Measurements from ENCODE around the gene HERC6. TPM values are rescaled to one million over a fixed set of nuclear protein-coding genes. Genes with fewer than 3 reads are reported as not detected.
"Not testable (repeated sequence)": the region's sequence is repeated elsewhere in the genome, so short reads cannot be mapped to it uniquely, and the experiment has no call there.

HERC6 gene
- total and polyA plus RNA-seq, 5 donors from 2014 or later: 21.2 to 37.6 (median 22.4) TPM

DNA sequence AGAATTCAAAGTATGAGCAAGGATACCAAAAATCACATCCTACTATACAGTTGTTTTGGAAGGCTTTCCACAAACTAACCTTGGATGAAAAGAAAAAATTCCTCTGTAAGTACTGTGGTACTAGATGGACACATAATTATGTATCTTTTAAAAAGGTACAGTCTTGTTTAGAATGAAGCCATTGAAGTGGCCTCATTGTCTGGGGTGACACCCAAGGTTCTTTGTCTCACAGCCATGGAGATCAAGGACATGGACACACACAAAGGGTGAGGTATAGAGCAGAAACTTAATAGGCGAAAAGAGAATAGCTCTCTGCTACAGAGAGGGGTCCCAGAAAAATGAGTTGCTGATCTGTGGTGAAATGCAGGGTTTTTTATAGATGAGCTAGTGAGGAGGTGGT lies 61.5 kb downstream of the HERC6 start:
- Mint-ChIP-seq H3K4me3 (no peak overlapping the region), H3K27me3 (no peaks in the 10 kb centered on the region), H3K4me1 (peaks cover 0 to 7% (median 2%) of the 10 kb centered on the region in 4 donors), H3K36me3 (peaks cover 57% of the 10 kb centered on the region), H3K9me3 (no peaks in the 10 kb centered on the region), H3K27ac (peak overlapping the region in 1 of 3 donors; percentile 63)
- ATAC-seq (ENCODE audit: low read depth in 2 of 2) (no peak), DNase-seq (no peak)
- Histone ChIP-seq H3K4me1 (ENCODE audit: control insufficient read depth, insufficient read depth, low read length, poor library complexity, severe bottlenecking) (no peaks in the 10 kb centered on the region), H3K9me3 (ENCODE audit: control insufficient read depth in 2 of 2, low read length in 2 of 2) (no peaks in the 10 kb centered on the region), H3K4me3 (ENCODE audit: low read depth, low read length) (no peak overlapping the region), H3K27ac (ENCODE audit: insufficient read depth, low read length, poor library complexity, severe bottlenecking) (no peak overlapping the region), H3K27me3 (ENCODE audit: control insufficient read depth, insufficient read depth, low read length) (no peaks in the 10 kb centered on the region), H3K36me3 (ENCODE audit: control insufficient read depth, insufficient read depth, low read length) (peaks cover 58% of the 10 kb centered on the region)

DNA sequence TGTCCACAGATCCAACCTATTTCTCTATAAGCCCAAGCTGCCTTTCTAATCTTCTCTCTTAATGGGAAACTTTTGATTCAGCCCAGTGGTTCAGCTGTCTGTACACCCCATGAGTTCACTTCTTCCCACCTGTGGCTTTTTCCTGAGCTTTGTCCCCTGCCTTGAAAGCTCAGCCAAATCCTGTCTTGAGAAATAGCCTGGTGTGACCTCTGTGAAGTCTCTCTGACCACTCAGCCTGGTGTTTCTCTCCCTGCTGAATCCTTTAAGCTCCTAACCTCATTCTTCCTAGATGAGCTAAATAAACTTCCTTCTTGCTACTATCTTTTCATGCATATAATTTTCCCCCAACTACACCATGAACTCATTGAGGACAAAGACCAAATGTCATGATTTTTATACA lies 63.0 kb downstream of the HERC6 start:
- Histone ChIP-seq H3K36me3 (ENCODE audit: control insufficient read depth, insufficient read depth, low read length) (peaks cover 51% of the 10 kb centered on the region), H3K27me3 (ENCODE audit: control insufficient read depth, insufficient read depth, low read length) (no peaks in the 10 kb centered on the region), H3K9me3 (ENCODE audit: control insufficient read depth in 2 of 2, low read length in 2 of 2) (no peaks in the 10 kb centered on the region), H3K4me1 (ENCODE audit: control insufficient read depth, insufficient read depth, low read length, poor library complexity, severe bottlenecking) (no peaks in the 10 kb centered on the region), H3K27ac (ENCODE audit: insufficient read depth, low read length, poor library complexity, severe bottlenecking) (no peak overlapping the region), H3K4me3 (ENCODE audit: low read depth, low read length) (no peak overlapping the region)
- H3K27ac Mint-ChIP-seq: peak overlapping the region in 2 of 3 donors; percentile 42 to 71
- H3K4me3 Mint-ChIP-seq: no peak overlapping the region
- peaks cover 0 to 7% (median 2%) of the 10 kb centered on the region in 4 donors for H3K4me1 Mint-ChIP-seq
- H3K36me3 Mint-ChIP-seq: peaks cover 46% of the 10 kb centered on the region
- ATAC-seq (ENCODE audit: low read depth in 2 of 2) (no peak), DNase-seq (no peak)
- no peaks in the 10 kb centered on the region for H3K9me3 Mint-ChIP-seq
- no peaks in the 10 kb centered on the region for H3K27me3 Mint-ChIP-seq

DNA sequence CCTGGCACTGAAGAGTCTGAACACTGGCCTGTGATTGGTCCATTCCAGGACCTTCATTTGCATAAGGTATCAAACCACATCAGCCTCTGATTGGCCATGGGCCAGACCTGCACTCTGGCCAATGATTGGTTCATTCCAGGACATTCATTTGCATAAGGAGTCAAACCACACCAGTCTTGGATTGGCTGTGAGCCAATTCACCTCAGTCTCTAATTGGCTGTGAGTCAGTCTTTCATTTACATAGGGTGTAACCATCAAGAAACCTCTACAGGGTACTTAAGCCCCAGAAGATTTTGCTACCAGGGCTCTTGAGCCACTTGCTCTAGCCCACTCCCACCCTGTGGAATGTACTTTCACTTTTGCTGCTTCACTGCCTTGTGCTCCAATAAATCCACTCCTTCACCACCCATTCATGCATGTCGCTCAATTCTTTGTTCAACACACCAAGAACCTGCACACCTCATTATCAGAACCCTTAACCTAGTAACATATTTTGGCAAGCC lies 64.1 kb downstream of the HERC6 start:
- Mint-ChIP-seq H3K4me1 (peaks cover 0 to 7% (median 2%) of the 10 kb centered on the region in 4 donors), H3K36me3 (peaks cover 42% of the 10 kb centered on the region), H3K27me3 (no peaks in the 10 kb centered on the region), H3K27ac (peak overlapping the region in 2 of 3 donors; percentile 18 to 95), H3K9me3 (no peaks in the 10 kb centered on the region), H3K4me3 (no peak overlapping the region)
- no peak for DNase-seq
- no peaks in the 10 kb centered on the region for H3K4me1 ChIP-seq (ENCODE audit: control insufficient read depth, insufficient read depth, low read length, poor library complexity, severe bottlenecking)
- H3K36me3 ChIP-seq (ENCODE audit: control insufficient read depth, insufficient read depth, low read length): peaks cover 44% of the 10 kb centered on the region
- H3K4me3 ChIP-seq (ENCODE audit: low read depth, low read length): no peak overlapping the region
- ATAC-seq (ENCODE audit: low read depth in 2 of 2): no peak
- H3K27ac ChIP-seq (ENCODE audit: insufficient read depth, low read length, poor library complexity, severe bottlenecking): no peak overlapping the region
- H3K9me3 ChIP-seq (ENCODE audit: control insufficient read depth in 2 of 2, low read length in 2 of 2): no peaks in the 10 kb centered on the region
- H3K27me3 ChIP-seq (ENCODE audit: control insufficient read depth, insufficient read depth, low read length): no peaks in the 10 kb centered on the region

DNA sequence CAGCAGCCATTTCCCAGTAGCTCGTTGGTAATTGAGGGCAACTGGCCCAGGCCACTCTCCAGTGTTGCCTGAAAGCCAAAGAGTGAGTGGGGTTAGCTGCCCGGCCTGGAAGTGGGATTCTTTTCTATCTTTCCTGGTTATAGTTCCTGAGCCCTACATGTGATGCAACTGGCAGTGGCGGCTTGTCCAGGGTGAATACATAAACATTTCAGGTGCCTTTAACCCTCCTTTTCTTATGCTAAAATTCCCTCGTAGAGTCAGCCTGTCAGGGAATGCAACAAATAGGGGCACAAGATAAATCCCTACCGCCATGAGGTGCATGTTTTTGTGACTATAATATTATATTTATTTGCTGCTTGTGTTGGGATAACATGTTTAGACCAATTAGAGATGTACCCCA lies 64.8 kb downstream of the HERC6 start:
- Mint-ChIP-seq H3K4me1 (peaks cover 0 to 7% (median 3%) of the 10 kb centered on the region in 4 donors), H3K4me3 (no peak overlapping the region), H3K36me3 (peaks cover 42% of the 10 kb centered on the region), H3K27me3 (no peaks in the 10 kb centered on the region), H3K9me3 (no peaks in the 10 kb centered on the region), H3K27ac (no peak overlapping the region)
- H3K9me3 ChIP-seq (ENCODE audit: control insufficient read depth in 2 of 2, low read length in 2 of 2): no peaks in the 10 kb centered on the region
- H3K27ac ChIP-seq (ENCODE audit: insufficient read depth, low read length, poor library complexity, severe bottlenecking): no peak overlapping the region
- no peak overlapping the region for H3K4me3 ChIP-seq (ENCODE audit: low read depth, low read length)
- ATAC-seq (ENCODE audit: low read depth in 2 of 2): no peak
- no peaks in the 10 kb centered on the region for H3K4me1 ChIP-seq (ENCODE audit: control insufficient read depth, insufficient read depth, low read length, poor library complexity, severe bottlenecking)
- peaks cover 38% of the 10 kb centered on the region for H3K36me3 ChIP-seq (ENCODE audit: control insufficient read depth, insufficient read depth, low read length)
- H3K27me3 ChIP-seq (ENCODE audit: control insufficient read depth, insufficient read depth, low read length): no peaks in the 10 kb centered on the region
- no peak for DNase-seq

DNA sequence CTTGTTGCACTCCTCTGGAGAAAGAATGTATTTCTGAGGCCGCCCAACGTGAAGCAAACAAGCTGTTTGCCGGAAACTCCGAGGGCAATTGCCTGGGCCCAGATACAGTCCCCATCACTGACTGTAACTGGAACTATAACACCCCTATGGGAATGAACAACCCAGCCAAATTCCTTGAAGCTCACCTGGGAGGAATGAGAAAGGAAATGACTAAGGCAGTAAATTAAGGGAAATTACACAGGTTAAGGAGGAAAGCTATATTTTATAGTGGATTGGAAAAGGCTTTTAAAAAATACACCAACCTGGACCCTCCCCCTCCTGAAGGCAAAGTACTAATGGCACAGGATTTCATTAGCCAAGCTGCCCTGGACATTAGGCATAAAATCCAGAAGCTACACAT lies 66.6 kb downstream of the HERC6 start:
- Histone ChIP-seq H3K4me1 (ENCODE audit: control insufficient read depth, insufficient read depth, low read length, poor library complexity, severe bottlenecking) (no peaks in the 10 kb centered on the region), H3K4me3 (ENCODE audit: low read depth, low read length) (no peak overlapping the region), H3K36me3 (ENCODE audit: control insufficient read depth, insufficient read depth, low read length) (peaks cover 25% of the 10 kb centered on the region), H3K27ac (ENCODE audit: insufficient read depth, low read length, poor library complexity, severe bottlenecking) (no peak overlapping the region), H3K27me3 (ENCODE audit: control insufficient read depth, insufficient read depth, low read length) (no peaks in the 10 kb centered on the region), H3K9me3 (ENCODE audit: control insufficient read depth in 2 of 2, low read length in 2 of 2) (no peaks in the 10 kb centered on the region)
- H3K9me3 Mint-ChIP-seq: no peaks in the 10 kb centered on the region
- H3K4me1 Mint-ChIP-seq: peaks cover 0 to 10% (median 1%) of the 10 kb centered on the region in 4 donors
- DNase-seq (no peak), ATAC-seq (ENCODE audit: low read depth in 2 of 2) (no peak)
- no peak overlapping the region for H3K4me3 Mint-ChIP-seq
- H3K27ac Mint-ChIP-seq: peak overlapping the region in 1 of 3 donors; percentile 23
- no peaks in the 10 kb centered on the region for H3K27me3 Mint-ChIP-seq
- peaks cover 32% of the 10 kb centered on the region for H3K36me3 Mint-ChIP-seq

DNA sequence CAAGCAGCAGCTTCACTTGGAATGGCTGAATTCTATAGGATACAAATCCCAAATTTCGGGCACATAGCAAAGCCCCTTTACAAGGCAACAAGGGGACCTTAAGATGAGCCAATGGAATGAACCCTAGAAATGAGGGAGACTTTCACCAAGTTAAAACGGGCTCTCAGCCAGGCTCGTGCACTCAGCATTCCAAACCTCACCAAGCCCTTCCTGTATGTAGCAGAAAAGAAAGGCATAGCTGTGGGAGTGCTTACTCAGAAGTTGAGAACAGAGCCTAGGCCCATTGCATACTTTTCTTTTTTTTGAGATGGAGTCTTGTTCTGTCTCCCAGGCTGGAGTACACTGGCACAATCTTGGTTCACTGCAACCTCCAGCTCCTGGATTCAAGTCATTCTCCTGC lies 67.5 kb downstream of the HERC6 start:
- Mint-ChIP-seq H3K27ac (no peak overlapping the region), H3K27me3 (no peaks in the 10 kb centered on the region), H3K4me3 (no peak overlapping the region), H3K36me3 (peaks cover 29% of the 10 kb centered on the region), H3K4me1 (peaks cover 0 to 7% (median 1%) of the 10 kb centered on the region in 4 donors), H3K9me3 (no peaks in the 10 kb centered on the region)
- no peak for DNase-seq
- no peak overlapping the region for H3K4me3 ChIP-seq (ENCODE audit: low read depth, low read length)
- H3K36me3 ChIP-seq (ENCODE audit: control insufficient read depth, insufficient read depth, low read length): peaks cover 19% of the 10 kb centered on the region
- H3K27ac ChIP-seq (ENCODE audit: insufficient read depth, low read length, poor library complexity, severe bottlenecking): no peak overlapping the region
- no peak for ATAC-seq (ENCODE audit: low read depth in 2 of 2)
- H3K9me3 ChIP-seq (ENCODE audit: control insufficient read depth in 2 of 2, low read length in 2 of 2): no peaks in the 10 kb centered on the region
- H3K4me1 ChIP-seq (ENCODE audit: control insufficient read depth, insufficient read depth, low read length, poor library complexity, severe bottlenecking): no peaks in the 10 kb centered on the region
- H3K27me3 ChIP-seq (ENCODE audit: control insufficient read depth, insufficient read depth, low read length): no peaks in the 10 kb centered on the region

DNA sequence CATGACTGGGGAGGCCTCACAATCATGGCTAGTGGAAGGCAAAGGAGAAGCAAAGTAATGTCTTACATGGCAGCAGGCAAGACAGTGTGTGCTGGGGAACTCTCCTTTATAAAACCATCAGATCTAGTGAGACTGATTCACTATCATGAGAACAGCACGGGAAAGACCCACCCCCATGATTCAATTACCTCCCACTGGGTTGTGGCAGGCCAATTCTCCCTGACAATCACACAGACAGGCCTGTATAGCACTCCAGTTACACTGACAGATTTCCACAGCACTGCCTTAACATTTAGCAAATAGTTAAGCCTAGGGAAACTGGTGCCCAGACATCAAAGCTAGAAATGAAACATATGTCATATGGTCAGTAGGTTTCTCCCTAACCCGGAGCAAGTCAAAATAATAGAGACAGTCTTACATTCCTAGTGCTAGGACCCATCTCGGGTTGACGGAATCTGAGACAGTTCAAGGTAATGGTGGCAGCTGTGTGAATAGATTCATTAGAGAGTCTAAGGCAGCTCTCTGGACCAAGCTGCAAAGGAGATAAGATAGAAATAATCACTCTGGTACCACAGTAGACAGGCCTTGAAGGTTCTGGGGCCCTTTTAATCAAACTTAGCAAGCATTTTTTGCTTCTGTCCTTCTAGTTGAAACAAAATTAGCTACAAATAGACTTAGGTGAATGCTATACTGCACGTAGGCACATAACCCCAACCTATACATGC lies 68.9 kb downstream of the HERC6 start:
- Histone ChIP-seq H3K27ac (ENCODE audit: insufficient read depth, low read length, poor library complexity, severe bottlenecking) (no peak overlapping the region), H3K9me3 (ENCODE audit: control insufficient read depth in 2 of 2, low read length in 2 of 2) (no peaks in the 10 kb centered on the region), H3K36me3 (ENCODE audit: control insufficient read depth, insufficient read depth, low read length) (peaks cover 8% of the 10 kb centered on the region), H3K4me3 (ENCODE audit: low read depth, low read length) (no peak overlapping the region), H3K27me3 (ENCODE audit: control insufficient read depth, insufficient read depth, low read length) (no peaks in the 10 kb centered on the region), H3K4me1 (ENCODE audit: control insufficient read depth, insufficient read depth, low read length, poor library complexity, severe bottlenecking) (no peaks in the 10 kb centered on the region)
- Mint-ChIP-seq H3K27ac (peak overlapping the region in 2 of 3 donors; percentile 14 to 36), H3K36me3 (peaks cover 16% of the 10 kb centered on the region), H3K4me1 (peaks cover 0 to 9% (median 1%) of the 10 kb centered on the region in 4 donors), H3K9me3 (no peaks in the 10 kb centered on the region), H3K4me3 (no peak overlapping the region), H3K27me3 (no peaks in the 10 kb centered on the region)
- ATAC-seq (ENCODE audit: low read depth in 2 of 2) (no peak), DNase-seq (no peak)

DNA sequence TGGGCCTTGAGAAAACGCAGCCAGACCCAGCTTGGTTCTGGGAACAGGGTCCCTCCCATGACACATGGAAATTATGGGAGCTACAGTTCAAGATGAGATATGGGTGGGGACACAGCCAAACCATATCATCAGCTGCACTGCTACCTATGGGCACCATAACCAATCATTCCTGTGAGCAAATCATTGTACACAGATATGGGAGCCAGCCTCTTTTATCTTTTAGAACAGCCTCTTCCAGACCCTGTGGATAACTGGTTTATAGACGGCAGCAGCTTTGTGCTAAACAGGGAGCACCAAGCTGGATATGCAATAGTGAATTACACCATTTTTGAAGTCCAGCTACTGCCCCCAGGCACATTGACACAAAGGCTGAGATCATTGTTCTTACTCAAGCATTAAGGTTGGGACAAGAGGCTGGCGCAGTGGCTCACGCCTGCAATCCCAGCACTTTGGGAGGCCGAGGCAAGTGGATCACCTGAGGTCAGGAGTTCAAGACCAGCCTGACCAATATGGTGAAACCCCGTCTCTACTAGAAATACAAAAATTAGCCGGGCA lies 69.6 kb downstream of the HERC6 start:
- H3K4me1 ChIP-seq (ENCODE audit: control insufficient read depth, insufficient read depth, low read length, poor library complexity, severe bottlenecking); H3K27me3 ChIP-seq (ENCODE audit: control insufficient read depth, insufficient read depth, low read length); H3K4me3 Mint-ChIP-seq; H3K4me1 Mint-ChIP-seq; H3K4me3 ChIP-seq (ENCODE audit: low read depth, low read length); H3K27me3 Mint-ChIP-seq; H3K36me3 Mint-ChIP-seq; ATAC-seq (ENCODE audit: low read depth in 2 of 2); H3K9me3 ChIP-seq (ENCODE audit: control insufficient read depth in 2 of 2, low read length in 2 of 2); H3K36me3 ChIP-seq (ENCODE audit: control insufficient read depth, insufficient read depth, low read length); H3K9me3 Mint-ChIP-seq; DNase-seq; H3K27ac ChIP-seq (ENCODE audit: insufficient read depth, low read length, poor library complexity, severe bottlenecking): not testable (repeated sequence)
- H3K27ac Mint-ChIP-seq: peak overlapping the region in 1 of 3 donors; percentile 4
